Liver (tissue), 3 donors: ENCODE data around the gene TSPAN18.

ENCODE experiments used
- CTCF ChIP-seq: fragments of 150-350 bp; IDR thresholded peaks from 2 replicates; pipeline ENCODE4 v1.5.1; 2017; ENCODE audit warnings: improper control_type of control experiment, low read depth, low read length; ENCODE audit not compliant: missing input control
- JUND ChIP-seq, 2 donors: IDR thresholded peaks; 2 replicates each; pipeline ENCODE4 v1.6.1; 2016; ENCODE audit warnings: antibody characterized with exemption in 2 of 2
- REST ChIP-seq: IDR thresholded peaks from 2 replicates; pipeline ENCODE4 v1.6.1; 2016; ENCODE audit warnings: antibody characterized with exemption, mild to moderate bottlenecking
- donor health status: healthy.
- donor health status: healthy.

DNA sequence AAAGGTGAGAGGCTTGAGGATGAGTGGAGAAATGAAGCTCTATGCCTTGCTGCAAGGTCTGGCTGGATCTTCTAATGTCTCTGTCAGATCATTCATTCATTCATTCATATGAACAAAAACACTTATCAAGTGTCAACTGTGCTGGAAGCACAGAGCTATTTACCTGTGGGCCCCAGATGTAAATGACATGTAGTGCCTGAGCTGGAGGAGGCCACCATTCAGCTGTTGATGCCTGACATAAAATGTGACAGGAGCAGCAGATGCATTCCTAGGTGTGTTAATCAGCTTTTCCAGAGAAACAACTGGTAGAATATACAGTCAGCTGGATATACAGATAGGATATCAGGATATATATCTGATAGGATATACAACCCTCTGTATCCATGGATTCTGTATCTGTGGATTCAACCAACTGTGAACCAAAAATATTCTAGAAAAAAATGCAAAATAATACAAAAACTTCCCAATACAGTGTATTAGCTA is 44.5 kb downstream of the TSPAN18 start:
- TF ChIP-seq CTCF (no peak), JUND (IDR thresholded peaks at IDR 0.05) (no peak), REST (no peak)
